PC-9 (cell line): ENCODE results near the gene HHAT. TPM values are rescaled to one million over a fixed set of nuclear protein-coding genes. Genes with fewer than 3 reads are reported as not detected.

Source experiments
- BruUV-seq: library from RNA; stranded (reverse); fragments of 400-500 nt; replicated peaks from 2 replicates; lab custom pipeline; 2021; lab: Mats Ljungman, UMichigan
- CTCF ChIA-PET: fragments of 300-600 bp; sonication (Branson Sonifier 250); formaldehyde crosslinking; loops from one replicate; lab custom pipeline; 2022; ENCODE audit warnings: antibody characterized with exemption; lab: Charles Lee
- POLR2A ChIA-PET: fragments of 300-600 bp; sonication (Branson Sonifier 250); formaldehyde crosslinking; loops from one replicate; lab custom pipeline; 2022; ENCODE audit warnings: antibody characterized with exemption; ENCODE audit not compliant: unreplicated experiment; lab: Charles Lee
- DNase-seq, 2 experiments: peaks; one replicate each; pipeline versions ENCODE4 v3.0.0 to v3.0.0-alpha.2; 2015 to 2022; ENCODE audit warnings: mixed read lengths in 1 of 2
- H2AFZ ChIP-seq: fragments of 200-600 bp; sonication (generic); 2 replicates; pipeline ENCODE4 v1.8.1; 2017; ENCODE audit warnings: antibody characterized with exemption
- H3F3A ChIP-seq: fragments of 200-600 bp; sonication (generic); 2 replicates; pipeline ENCODE4 v1.8.1; 2017; ENCODE audit warnings: antibody characterized with exemption, mild to moderate bottlenecking, low read depth; ENCODE audit not compliant: insufficient read depth
- H3K27ac ChIP-seq: fragments of 200-600 bp; sonication (generic); 2 replicates; pipeline ENCODE4 v1.6.1; 2016; ENCODE audit warnings: mixed run types
- H3K27me3 ChIP-seq: fragments of 200-600 bp; sonication (generic); 2 replicates; pipeline ENCODE4 v1.6.1; 2016; ENCODE audit warnings: low read depth, mixed run types; ENCODE audit not compliant: insufficient read depth
- H3K36me3 ChIP-seq: fragments of 200-600 bp; sonication (generic); 2 replicates; pipeline ENCODE4 v1.6.1; 2016; ENCODE audit warnings: low read depth, mixed run types
- H3K4me1 ChIP-seq: fragments of 200-600 bp; sonication (generic); replicated peaks from 2 replicates; pipeline ENCODE4 v1.6.1; 2016; ENCODE audit warnings: mixed run types; ENCODE audit not compliant: insufficient read depth
- H3K4me2 ChIP-seq: fragments of 200-600 bp; sonication (generic); 2 replicates; pipeline ENCODE4 v1.6.1; 2017; ENCODE audit warnings: mixed run types
- H3K4me3 ChIP-seq: fragments of 200-600 bp; sonication (generic); 2 replicates; pipeline ENCODE4 v1.6.1; 2016; ENCODE audit warnings: mixed run types
- H3K79me2 ChIP-seq: fragments of 200-600 bp; sonication (generic); 2 replicates; pipeline ENCODE4 v1.6.1; 2017; ENCODE audit warnings: low read depth, mixed run types
- H3K9me2 ChIP-seq: fragments of 200-600 bp; sonication (generic); 2 replicates; pipeline ENCODE4 v1.8.1; 2017; ENCODE audit warnings: mild to moderate bottlenecking; ENCODE audit not compliant: insufficient read depth
- H3K9me3 ChIP-seq: fragments of 200-600 bp; sonication (generic); 2 replicates; pipeline ENCODE4 v1.8.1; 2016; ENCODE audit warnings: low read depth; ENCODE audit not compliant: insufficient read depth
- H4K20me1 ChIP-seq: fragments of 200-600 bp; sonication (generic); 2 replicates; pipeline ENCODE4 v1.8.1; 2017; ENCODE audit not compliant: insufficient read depth
- EZH2 ChIP-seq: fragments of 200-600 bp; sonication (generic); IDR thresholded peaks from 2 replicates; pipeline ENCODE4 v1.8.0; 2017; ENCODE audit warnings: antibody characterized with exemption, low read depth
- intact Hi-C: fragments of 100-400 bp; cut with micrococcal nuclease; formaldehyde crosslinking; loops from one replicate; pipeline ENCODE4 v1.10.0; 2022; ENCODE audit not compliant: unreplicated experiment
- total RNA-seq: library from RNA; stranded (reverse); gene quantifications from 2 replicates; pipeline ENCODE4 v1.2.3, GENCODE V29; 2021
- TF ChIP-seq, protein P1 (sequence below): fragments of 200-600 bp; sonication (generic); conservative IDR thresholded peaks from 2 replicates; pipeline ENCODE4 v1.6.1; 2017; ENCODE audit warnings: mixed run types, antibody characterized with exemption, mild to moderate bottlenecking, moderate library complexity

The HHAT gene
- total RNA-seq, 1 experiment from 2014 or later: 5.3 TPM

DNA sequence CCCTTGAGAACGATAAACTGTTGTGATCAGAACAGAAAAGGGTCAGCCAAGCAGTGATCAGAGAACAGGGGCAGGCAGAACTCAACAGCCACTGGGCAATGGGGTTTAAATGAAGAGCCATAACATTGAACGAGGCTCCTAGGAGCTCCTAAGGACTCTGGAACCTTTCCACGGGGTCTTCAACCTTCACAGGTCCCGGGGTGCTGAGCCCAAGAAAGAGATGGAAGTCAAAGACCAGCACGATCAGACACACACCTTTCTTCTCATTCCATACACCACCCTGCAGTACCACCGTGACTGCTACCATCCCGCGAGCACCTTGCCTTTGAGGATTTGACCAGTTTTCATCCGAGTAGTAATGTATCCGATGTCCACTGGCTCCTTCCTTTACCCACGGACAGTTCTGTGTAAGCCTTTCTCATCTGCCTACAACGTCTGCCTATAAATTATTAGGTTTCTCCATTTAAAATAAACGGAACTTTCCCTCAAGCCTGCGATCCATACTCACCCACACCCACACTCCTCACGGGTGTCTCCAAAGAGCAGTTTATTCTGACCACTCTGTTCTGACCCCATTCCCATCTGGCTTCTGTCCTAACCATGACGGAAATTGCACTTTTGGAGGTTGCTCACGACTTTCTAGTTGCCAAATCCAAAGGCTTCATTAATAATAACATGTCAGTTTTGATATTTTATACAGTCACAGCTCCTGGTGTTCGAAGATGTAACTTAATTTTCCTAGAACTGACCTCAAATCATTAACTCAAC is 16.8 kb upstream of the HHAT start:
- H3K9me2 ChIP-seq: no peaks in the 10 kb centered on the region
- no peak overlapping the region for H3K27ac ChIP-seq
- no peaks in the 10 kb centered on the region for H3K36me3 ChIP-seq
- H3K4me3 ChIP-seq: peak overlapping the region; percentile 53; the same call in 1 of the 2 replicates
- H4K20me1 ChIP-seq: no peaks in the 10 kb centered on the region
- no TSS peak for BruUV-seq
- intact Hi-C loops: loop anchor here (1.0 to 10.0 kb wide), 6 partner anchors 60 to 451 kb away; partner anchors contain the start of gene SERTAD4
- ChIA-PET POLR2A (interaction anchor here (0.5 to 0.7 kb wide), 4 partner anchors 59 to 397 kb away, joined by 3 to 17 read pairs (median 6); no protein-coding TSS in a partner anchor), CTCF (interaction anchor here (0.5 to 1.4 kb wide), 7 partner anchors 42 to 504 kb away, joined by 3 to 21 read pairs (median 4); no protein-coding TSS in a partner anchor)
- H3K4me1 ChIP-seq: 0 out of 2 replicates have a peak, but pooled peaks cover 10% of the 10 kb centered on the region
- H3K79me2 ChIP-seq: no peaks in the 10 kb centered on the region
- H2AFZ ChIP-seq: peak overlapping the region; percentile 81
- peak overlapping the region; percentile 87 for H3K4me2 ChIP-seq
- TF ChIP-seq, protein P1, sequence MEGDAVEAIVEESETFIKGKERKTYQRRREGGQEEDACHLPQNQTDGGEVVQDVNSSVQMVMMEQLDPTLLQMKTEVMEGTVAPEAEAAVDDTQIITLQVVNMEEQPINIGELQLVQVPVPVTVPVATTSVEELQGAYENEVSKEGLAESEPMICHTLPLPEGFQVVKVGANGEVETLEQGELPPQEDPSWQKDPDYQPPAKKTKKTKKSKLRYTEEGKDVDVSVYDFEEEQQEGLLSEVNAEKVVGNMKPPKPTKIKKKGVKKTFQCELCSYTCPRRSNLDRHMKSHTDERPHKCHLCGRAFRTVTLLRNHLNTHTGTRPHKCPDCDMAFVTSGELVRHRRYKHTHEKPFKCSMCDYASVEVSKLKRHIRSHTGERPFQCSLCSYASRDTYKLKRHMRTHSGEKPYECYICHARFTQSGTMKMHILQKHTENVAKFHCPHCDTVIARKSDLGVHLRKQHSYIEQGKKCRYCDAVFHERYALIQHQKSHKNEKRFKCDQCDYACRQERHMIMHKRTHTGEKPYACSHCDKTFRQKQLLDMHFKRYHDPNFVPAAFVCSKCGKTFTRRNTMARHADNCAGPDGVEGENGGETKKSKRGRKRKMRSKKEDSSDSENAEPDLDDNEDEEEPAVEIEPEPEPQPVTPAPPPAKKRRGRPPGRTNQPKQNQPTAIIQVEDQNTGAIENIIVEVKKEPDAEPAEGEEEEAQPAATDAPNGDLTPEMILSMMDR: no peak
- no peak for TF ChIP-seq EZH2
- H3K9me3 ChIP-seq: no peaks in the 10 kb centered on the region
- DNase-seq: no peak
- H3F3A ChIP-seq: no peaks in the 10 kb centered on the region
- H3K27me3 ChIP-seq: no peaks in the 10 kb centered on the region

DNA sequence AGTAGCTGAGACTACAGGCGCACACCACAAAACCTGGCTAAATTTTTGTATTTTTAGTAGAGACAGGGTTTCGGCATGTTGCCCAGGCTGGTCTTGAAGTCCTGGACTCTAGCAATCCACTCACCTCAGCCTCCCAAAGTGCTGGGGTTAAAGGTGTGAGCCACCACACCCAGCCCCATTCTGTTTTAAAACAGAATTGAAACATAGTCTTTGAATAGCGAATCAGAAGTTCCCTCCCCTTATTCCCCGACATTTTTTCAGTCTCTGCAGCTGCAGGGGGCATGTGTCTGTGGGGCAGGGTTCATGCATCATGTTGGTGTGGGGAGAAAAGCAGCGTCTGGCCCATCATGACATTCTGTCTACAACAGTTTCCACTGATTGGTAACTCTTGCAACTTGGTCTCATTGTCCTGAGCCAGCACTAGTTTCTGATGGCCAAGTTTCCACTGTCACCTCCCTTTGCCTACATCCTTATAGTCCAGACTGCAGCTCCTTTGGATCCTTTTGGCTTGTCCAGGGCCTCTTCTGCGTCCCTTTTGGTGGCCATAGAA is 15.6 kb upstream of the HHAT start:
- Histone ChIP-seq H3K9me3 (no peaks in the 10 kb centered on the region), H3F3A (no peaks in the 10 kb centered on the region), H2AFZ (no peak overlapping the region), H3K36me3 (no peaks in the 10 kb centered on the region), H3K27ac (no peak overlapping the region), H3K4me2 (no peak overlapping the region), H3K9me2 (no peaks in the 10 kb centered on the region), H3K4me1 (0 out of 2 replicates have a peak, but pooled peaks cover 10% of the 10 kb centered on the region), H3K27me3 (no peaks in the 10 kb centered on the region), H3K79me2 (no peaks in the 10 kb centered on the region), H3K4me3 (no peak overlapping the region), H4K20me1 (no peaks in the 10 kb centered on the region)
- intact Hi-C loops: loop anchor here (5.0 to 10.0 kb wide), 2 partner anchors 61 to 288 kb away; no protein-coding TSS in a partner anchor
- POLR2A ChIA-PET: no interaction called here
- CTCF ChIA-PET: interaction anchor here (0.6 kb wide), 1 partner anchor 287 kb away, joined by 5 read pairs; no protein-coding TSS in a partner anchor
- DNase-seq: no peak
- TF ChIP-seq, protein P1: no peak
- no peak for TF ChIP-seq EZH2
- BruUV-seq: no TSS peak

DNA sequence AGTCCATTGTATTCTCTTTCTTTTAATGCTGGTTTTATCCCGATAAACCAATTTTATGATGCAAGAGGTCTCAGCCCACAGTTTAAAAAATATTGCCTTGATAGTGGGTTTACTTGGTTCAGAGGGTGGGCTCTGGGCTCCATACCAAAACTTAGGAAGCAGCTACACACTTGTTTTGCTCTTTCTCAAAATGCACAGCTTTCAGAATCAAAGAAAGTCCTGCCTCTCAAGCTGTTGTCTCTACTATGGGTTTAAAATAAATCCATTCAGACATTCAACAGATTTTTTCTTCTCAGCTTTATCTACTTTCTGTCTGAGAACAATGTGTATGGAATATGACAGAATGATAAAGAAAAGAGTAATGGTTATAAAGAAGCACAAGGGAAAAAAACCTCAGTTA is 14.8 kb upstream of the HHAT start:
- Histone ChIP-seq H3K36me3 (no peaks in the 10 kb centered on the region), H3K4me3 (no peak overlapping the region), H3K4me2 (no peak overlapping the region), H3K4me1 (0 out of 2 replicates have a peak, but pooled peaks cover 10% of the 10 kb centered on the region), H4K20me1 (no peaks in the 10 kb centered on the region), H3K27me3 (no peaks in the 10 kb centered on the region), H3K27ac (no peak overlapping the region), H3K9me3 (no peaks in the 10 kb centered on the region), H3K9me2 (no peaks in the 10 kb centered on the region), H2AFZ (no peak overlapping the region), H3F3A (no peaks in the 10 kb centered on the region), H3K79me2 (no peaks in the 10 kb centered on the region)
- TF ChIP-seq EZH2: no peak
- TF ChIP-seq, protein P1: no peak
- intact Hi-C loops: loop anchor here (5.0 to 10.0 kb wide), 2 partner anchors 62 to 289 kb away; no protein-coding TSS in a partner anchor
- ChIA-PET POLR2A (no interaction called here), CTCF (no interaction called here)
- BruUV-seq: no TSS peak
- DNase-seq: no peak
